Neutrophil (primary cell): ENCODE data around the gene VPS25.
"Not testable (repeated sequence)": the region's sequence is repeated elsewhere in the genome, so short reads cannot be mapped to it uniquely, and the experiment has no call there.

Experiments
- H3K27ac ChIP-seq: fragments of 200-600 bp; sonication (generic); 2 replicates; pipeline ENCODE4 v1.5.1; 2016; ENCODE audit warnings: mild to moderate bottlenecking, moderate library complexity
- H3K27me3 ChIP-seq: fragments of 200-600 bp; sonication (generic); 2 replicates; pipeline ENCODE4 v1.6.0; 2016; ENCODE audit warnings: mild to moderate bottlenecking
- H3K36me3 ChIP-seq: fragments of 200-600 bp; sonication (generic); 2 replicates; pipeline ENCODE4 v1.5.1; 2017
- H3K4me1 ChIP-seq, 2 experiments: fragments of 200-600 bp in 1 of 2; sonication (generic) in 1 of 2; 1 replicate in 1 of 2; 2 replicates in 1 of 2; pipeline versions ENCODE4 v1.5.1 to v1.6.1; 2013 to 2016; ENCODE audit warnings: low read depth in 1 of 2, low read length in 1 of 2, mild to moderate bottlenecking in 1 of 2, moderate library complexity in 1 of 2; ENCODE audit not compliant: control insufficient read depth in 1 of 2, insufficient read depth in 1 of 2
- H3K4me3 ChIP-seq, 2 experiments: fragments of 200-600 bp in 1 of 2; sonication (generic) in 1 of 2; 1 replicate in 1 of 2; 2 replicates in 1 of 2; pipeline ENCODE4 v1.5.1; 2013 to 2016; ENCODE audit warnings: low read depth in 1 of 2, low read length in 1 of 2, mild to moderate bottlenecking in 1 of 2, moderate library complexity in 1 of 2
- H3K9me3 ChIP-seq: fragments of 200-600 bp; sonication (generic); 2 replicates; pipeline ENCODE4 v1.5.1; 2016
- TF ChIP-seq, protein P1 (sequence below): fragments of 200-600 bp; sonication (generic); IDR thresholded peaks from 2 replicates; pipeline ENCODE4 v1.5.1; 2016; ENCODE audit warnings: antibody characterized with exemption

VPS25 gene

DNA sequence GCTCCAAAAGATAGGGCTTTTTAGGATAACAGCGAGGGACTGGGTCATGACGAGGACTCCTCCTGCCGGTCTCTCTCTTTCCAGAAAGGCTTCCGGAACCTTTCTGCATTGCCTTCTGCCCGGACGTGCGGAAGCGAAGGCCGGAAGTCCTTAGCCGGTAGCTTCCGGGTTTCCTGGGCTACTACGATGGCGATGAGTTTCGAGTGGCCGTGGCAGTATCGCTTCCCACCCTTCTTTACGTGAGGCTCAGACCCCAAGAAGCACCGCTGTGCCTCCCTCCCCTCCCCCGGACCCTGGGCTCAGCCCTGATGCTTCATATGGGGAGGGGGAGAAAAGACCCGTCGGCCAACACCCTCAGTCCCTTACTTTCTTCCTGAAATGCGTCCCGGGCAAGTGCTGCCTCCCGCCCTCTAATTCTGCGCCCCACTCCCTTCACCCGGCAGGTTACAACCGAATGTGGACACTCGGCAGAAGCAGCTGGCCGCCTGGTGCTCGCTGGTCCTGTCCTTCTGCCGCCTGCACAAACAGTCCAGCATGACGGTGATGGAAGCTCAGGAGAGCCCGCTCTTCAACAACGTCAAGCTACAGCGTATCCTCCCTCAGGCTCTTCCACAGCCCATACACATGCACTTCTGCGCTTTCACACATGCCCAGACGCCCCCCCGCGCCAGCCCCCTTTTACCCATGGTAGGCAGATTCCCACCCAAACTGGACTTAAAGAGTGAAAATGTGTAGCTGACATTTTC is at the start of gene VPS25:
Gene VPS25 (plus strand): TSS at position 160 of the 746 bp plus-strand sequence. CDS start 27 bp downstream, at position 187.
- H3K4me1 ChIP-seq, result peaks cover 10 to 17% of the 10 kb centered on the region in 2 experiments

DNA sequence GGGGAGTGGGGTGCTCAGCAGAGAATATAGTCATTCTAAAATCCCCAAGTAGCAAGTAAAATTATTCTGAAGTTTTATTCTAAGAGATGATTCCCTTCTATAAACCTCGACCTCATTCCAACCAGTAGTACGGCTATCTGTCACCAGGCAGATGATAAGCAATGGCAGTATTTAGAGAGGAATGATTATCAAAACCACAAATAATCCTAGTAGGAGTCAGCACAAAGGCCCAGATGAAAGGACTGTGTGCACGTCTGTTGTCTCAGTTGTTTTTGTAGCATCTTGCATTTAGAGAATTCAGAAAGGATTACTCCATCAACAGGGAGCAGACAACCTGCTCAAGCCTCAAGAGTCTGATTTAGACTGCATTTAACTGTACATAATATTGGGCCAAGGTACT is 49.6 kb upstream of the VPS25 start:
- no peak overlapping the region for H3K4me3 ChIP-seq
- no peak overlapping the region for H3K27ac ChIP-seq
- peaks cover 96% of the 10 kb centered on the region for H3K36me3 ChIP-seq
- H3K27me3 ChIP-seq, result no peaks in the 10 kb centered on the region
- H3K9me3 ChIP-seq, result no peaks in the 10 kb centered on the region
- H3K4me1 ChIP-seq, result no peaks in the 10 kb centered on the region
- TF ChIP-seq, protein P1, sequence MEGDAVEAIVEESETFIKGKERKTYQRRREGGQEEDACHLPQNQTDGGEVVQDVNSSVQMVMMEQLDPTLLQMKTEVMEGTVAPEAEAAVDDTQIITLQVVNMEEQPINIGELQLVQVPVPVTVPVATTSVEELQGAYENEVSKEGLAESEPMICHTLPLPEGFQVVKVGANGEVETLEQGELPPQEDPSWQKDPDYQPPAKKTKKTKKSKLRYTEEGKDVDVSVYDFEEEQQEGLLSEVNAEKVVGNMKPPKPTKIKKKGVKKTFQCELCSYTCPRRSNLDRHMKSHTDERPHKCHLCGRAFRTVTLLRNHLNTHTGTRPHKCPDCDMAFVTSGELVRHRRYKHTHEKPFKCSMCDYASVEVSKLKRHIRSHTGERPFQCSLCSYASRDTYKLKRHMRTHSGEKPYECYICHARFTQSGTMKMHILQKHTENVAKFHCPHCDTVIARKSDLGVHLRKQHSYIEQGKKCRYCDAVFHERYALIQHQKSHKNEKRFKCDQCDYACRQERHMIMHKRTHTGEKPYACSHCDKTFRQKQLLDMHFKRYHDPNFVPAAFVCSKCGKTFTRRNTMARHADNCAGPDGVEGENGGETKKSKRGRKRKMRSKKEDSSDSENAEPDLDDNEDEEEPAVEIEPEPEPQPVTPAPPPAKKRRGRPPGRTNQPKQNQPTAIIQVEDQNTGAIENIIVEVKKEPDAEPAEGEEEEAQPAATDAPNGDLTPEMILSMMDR, result no peak

More for the DNA sequence above, at the start of gene VPS25:
- Histone ChIP-seq H3K36me3 (peaks cover 37% of the 10 kb centered on the region), H3K27me3 (peaks cover 6% of the 10 kb centered on the region), H3K4me3 (peak within 1 kb of the TSS; percentile 78 to 92), H3K9me3 (no peaks in the 10 kb centered on the region), H3K27ac (peak within 1 kb of the TSS; percentile 82)
- TF ChIP-seq, protein P1, result no peak

DNA sequence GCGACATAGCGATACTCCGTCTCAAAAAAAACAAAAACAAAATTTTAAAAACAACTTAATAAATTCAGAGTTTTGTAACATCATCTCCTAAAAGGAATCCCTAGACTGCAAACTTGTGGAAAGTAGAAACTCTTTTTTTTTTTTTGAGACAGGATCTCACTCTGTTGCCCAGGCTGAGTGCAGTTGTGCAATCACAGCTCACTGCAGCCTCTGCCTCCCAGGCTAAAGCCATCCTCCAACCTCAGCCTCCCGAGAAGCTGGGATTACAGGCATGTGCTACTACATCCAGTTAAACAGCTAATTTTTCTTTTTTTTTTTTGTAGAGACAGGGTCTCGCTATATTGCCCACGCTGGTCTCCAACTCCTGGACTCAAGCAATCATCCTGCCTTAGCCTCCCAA is 48.1 kb upstream of the VPS25 start:
- no peaks in the 10 kb centered on the region for H3K9me3 ChIP-seq

DNA sequence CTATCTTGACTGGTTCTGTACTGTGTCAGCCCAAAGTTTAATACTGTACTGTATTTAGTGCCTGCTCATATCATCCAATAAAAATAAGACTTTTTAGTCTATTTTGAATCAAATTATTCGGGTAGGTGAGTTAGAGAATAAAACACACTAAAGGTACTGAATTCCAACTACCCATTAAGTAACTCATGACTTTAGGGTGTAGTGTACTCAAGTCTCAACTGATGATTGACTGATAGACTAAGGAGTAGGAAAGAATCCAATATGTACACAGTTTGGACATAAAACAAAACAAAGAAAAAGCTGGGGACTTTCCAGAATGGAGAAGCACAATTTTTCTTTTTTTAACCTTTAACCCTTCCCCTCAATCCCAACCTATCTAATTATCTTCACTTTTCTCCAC is 32.5 kb upstream of the VPS25 start:
- H3K27me3 ChIP-seq, result peaks cover 3% of the 10 kb centered on the region
- TF ChIP-seq, protein P1, result no peak
- H3K4me1 ChIP-seq, result peaks cover 14 to 15% of the 10 kb centered on the region in 2 experiments

More for the DNA sequence above, 48.1 kb upstream of the VPS25 start:
- Histone ChIP-seq H3K4me3 (no peak overlapping the region), H3K27me3 (no peaks in the 10 kb centered on the region), H3K4me1 (no peaks in the 10 kb centered on the region), H3K36me3 (peaks cover 96% of the 10 kb centered on the region), H3K27ac (no peak overlapping the region)
- TF ChIP-seq, protein P1, result no peak

DNA sequence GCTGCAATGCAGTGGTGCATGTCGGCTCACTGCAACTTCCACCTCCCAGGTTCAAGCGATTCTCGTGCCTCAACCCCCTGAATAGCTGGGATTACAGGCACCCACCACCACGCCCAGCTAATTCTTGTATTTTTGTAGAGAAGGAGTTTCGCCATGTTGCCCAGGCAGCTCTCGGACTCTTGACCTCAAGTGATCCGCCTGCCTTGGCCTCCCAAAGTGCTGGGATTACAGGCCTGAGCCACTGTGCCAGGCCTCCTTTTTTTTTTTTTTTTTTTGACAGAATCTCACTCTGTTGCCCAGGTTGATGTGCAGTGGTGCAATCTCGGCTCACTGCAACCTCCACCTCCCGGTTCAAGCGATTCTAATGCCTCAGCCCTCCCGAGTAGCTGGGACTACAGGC is 30.3 kb upstream of the VPS25 start:
- not testable (repeated sequence) for H3K36me3 ChIP-seq, H3K9me3 ChIP-seq, H3K27ac ChIP-seq, H3K4me3 ChIP-seq
- peaks cover 14 to 15% of the 10 kb centered on the region in 2 experiments for H3K4me1 ChIP-seq
- H3K27me3 ChIP-seq, result peaks cover 25% of the 10 kb centered on the region

More for the DNA sequence above, 32.5 kb upstream of the VPS25 start:
- H3K27ac ChIP-seq, result no peak overlapping the region
- H3K36me3 ChIP-seq, result peaks cover 3% of the 10 kb centered on the region
- H3K9me3 ChIP-seq, result no peaks in the 10 kb centered on the region
- H3K4me3 ChIP-seq, result no peak overlapping the region

DNA sequence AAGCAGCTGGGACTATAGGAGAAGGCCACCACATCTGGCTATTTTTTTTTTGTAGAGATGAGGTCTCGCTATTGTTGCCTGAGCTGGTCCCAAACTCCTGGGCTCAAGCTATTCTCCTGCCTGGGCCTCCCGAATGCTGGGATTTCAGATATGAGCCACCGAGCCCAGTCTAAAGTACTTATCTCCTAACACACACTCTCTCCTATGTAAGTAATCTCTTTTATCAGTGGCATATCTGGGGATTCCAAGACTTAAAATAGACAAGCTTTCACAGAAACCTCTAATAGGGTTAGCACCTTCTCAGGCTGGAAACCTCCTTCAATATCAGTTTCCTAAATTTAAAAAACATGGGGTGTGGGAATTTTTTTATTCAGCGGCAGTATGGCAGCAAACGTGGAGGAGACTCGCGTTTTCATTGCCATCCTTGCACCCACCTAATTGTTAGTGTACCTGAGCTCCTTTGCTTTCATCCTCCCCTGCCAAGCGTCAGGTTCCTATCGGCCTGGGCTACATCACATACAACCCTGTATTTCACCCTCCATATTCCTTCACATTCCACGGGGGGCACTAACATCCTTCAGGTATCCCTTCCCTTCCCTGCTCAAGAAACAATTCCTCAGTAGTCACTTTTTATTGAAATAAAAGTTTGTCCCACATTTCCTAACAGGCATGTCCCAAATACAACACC is 29.5 kb upstream of the VPS25 start:
- H3K4me3 ChIP-seq, result peak overlapping the region; percentile 85 to 96
- peak overlapping the region; percentile 87 for H3K27ac ChIP-seq
- peaks cover 3% of the 10 kb centered on the region for H3K36me3 ChIP-seq
- peaks cover 33% of the 10 kb centered on the region for H3K27me3 ChIP-seq
- TF ChIP-seq, protein P1, result no peak
- H3K9me3 ChIP-seq, result no peaks in the 10 kb centered on the region
- H3K4me1 ChIP-seq, result peaks cover 14 to 15% of the 10 kb centered on the region in 2 experiments
